Keratinocyte (primary cell): ENCODE measurements around the gene DHODH.

Experiments used
- EZH2 ChIP-seq: IDR thresholded peaks from one replicate; pipeline ENCODE4 v1.6.1; 2012; ENCODE audit warnings: inconsistent platforms, mild to moderate bottlenecking, low read length, moderate library complexity
- TF ChIP-seq, protein P1 (sequence below), 3 experiments: IDR thresholded peaks in 1 of 3; conservative IDR thresholded peaks in 1 of 3; optimal IDR thresholded peaks in 1 of 3; 2 replicates in 2 of 3; 3 replicates in 1 of 3; pipeline versions ENCODE3 to v1.5.1; 2011; ENCODE audit warnings: low read length in 3 of 3, mild to moderate bottlenecking in 3 of 3, moderate library complexity in 2 of 3, control low read depth in 1 of 3, inconsistent platforms in 1 of 3; ENCODE audit not compliant: insufficient read depth in 2 of 3; ENCODE audit errors: extremely low read depth in 1 of 3

DNA sequence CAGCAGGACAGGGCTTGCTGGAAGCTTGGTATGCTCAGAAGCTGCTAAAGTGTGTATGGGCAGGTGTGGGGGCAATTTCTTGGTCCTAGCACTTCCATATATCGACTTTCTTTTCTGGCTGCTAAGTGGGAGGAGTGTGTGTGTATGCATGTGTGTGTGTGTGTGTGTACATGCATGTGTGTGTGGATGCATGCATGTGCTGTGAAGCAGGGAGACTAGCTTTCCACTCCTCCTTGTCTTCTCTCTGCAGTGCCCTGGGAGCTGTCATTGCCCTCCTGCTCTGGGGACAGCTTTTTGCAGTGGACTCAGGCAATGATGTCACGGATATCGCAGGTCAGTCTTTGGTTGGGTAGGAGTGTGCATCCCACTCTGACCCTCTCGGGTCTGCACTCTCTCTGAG lies 47.4 kb downstream of the DHODH start:
- TF ChIP-seq, protein P1, sequence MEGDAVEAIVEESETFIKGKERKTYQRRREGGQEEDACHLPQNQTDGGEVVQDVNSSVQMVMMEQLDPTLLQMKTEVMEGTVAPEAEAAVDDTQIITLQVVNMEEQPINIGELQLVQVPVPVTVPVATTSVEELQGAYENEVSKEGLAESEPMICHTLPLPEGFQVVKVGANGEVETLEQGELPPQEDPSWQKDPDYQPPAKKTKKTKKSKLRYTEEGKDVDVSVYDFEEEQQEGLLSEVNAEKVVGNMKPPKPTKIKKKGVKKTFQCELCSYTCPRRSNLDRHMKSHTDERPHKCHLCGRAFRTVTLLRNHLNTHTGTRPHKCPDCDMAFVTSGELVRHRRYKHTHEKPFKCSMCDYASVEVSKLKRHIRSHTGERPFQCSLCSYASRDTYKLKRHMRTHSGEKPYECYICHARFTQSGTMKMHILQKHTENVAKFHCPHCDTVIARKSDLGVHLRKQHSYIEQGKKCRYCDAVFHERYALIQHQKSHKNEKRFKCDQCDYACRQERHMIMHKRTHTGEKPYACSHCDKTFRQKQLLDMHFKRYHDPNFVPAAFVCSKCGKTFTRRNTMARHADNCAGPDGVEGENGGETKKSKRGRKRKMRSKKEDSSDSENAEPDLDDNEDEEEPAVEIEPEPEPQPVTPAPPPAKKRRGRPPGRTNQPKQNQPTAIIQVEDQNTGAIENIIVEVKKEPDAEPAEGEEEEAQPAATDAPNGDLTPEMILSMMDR (optimal IDR thresholded peaks at IDR 0.05 in 1 of 3, IDR thresholded peaks at IDR 0.05 in 1 of 3, conservative IDR thresholded peaks at IDR 0.05 in 1 of 3; ENCODE audit: extremely low read depth in 1 of 3, insufficient read depth in 2 of 3, low read length in 3 of 3), result no peak
- TF ChIP-seq EZH2, result no peak
